ENCODE measurements around the gene ERBB4.
"Not testable (repeated sequence)": the region's sequence is repeated elsewhere in the genome, so short reads cannot be mapped to it uniquely, and the experiment has no call there.

The ERBB4 gene

DNA sequence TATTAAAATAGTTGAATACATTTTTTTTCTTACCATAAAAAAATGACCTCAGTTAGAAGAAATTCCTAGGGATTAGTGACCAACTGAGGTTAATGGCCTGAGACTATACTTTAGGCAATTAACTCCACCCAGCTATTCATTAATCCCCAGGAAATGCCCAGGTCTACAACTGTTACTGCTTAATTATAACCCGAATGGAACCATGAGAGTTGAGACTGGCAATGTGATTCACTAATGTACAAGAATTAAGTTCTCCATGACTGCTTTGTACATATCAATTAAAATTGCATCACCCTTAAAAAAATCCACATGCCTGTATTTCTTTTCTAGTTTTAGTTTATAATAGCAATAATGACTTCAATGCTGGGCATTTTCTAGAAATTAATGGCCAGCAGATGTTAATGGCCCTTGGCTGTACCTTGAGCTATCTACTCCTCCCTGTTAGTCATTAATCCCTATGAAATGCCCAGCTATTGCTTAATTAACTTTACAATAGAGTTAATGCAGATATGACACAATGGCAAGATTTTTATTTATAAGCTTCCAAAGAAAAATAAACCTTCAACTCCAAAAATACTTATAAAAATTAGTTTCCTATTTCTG, 44.1 kb downstream of the ERBB4 start:
- TF ChIP-seq, protein P1, sequence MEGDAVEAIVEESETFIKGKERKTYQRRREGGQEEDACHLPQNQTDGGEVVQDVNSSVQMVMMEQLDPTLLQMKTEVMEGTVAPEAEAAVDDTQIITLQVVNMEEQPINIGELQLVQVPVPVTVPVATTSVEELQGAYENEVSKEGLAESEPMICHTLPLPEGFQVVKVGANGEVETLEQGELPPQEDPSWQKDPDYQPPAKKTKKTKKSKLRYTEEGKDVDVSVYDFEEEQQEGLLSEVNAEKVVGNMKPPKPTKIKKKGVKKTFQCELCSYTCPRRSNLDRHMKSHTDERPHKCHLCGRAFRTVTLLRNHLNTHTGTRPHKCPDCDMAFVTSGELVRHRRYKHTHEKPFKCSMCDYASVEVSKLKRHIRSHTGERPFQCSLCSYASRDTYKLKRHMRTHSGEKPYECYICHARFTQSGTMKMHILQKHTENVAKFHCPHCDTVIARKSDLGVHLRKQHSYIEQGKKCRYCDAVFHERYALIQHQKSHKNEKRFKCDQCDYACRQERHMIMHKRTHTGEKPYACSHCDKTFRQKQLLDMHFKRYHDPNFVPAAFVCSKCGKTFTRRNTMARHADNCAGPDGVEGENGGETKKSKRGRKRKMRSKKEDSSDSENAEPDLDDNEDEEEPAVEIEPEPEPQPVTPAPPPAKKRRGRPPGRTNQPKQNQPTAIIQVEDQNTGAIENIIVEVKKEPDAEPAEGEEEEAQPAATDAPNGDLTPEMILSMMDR (conservative IDR thresholded peaks at IDR 0.05): no peak
- H3K27ac ChIP-seq: no peak overlapping the region

DNA sequence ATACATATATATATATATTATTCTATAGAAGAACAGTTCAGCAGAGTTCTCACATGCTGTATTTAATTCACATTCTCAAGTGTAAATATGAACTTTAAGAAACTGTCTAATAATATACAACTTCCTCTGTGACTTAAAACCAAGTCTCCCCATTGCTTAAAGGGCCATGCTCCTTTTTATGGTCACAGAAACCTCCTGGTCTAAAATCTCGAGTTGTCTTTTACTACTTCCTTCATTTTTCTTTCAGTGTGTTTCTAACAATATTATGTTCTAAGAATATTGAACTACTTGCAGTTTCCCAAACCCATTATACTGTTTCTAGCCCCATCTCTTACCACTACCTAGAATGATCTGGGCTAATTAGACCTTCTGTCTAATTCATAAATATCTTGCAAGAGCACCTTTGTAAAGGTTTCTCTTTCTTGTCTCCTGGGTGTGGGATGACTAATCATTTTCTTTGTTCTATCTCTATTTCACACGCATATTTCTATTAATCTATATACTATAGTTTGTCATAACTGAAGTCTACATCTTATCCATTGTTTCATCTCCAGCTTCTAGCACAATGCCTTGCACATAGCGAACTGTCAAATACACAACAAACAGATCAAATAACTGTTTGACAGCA, 48.8 kb downstream of the ERBB4 start:
- TF ChIP-seq, protein P1 (conservative IDR thresholded peaks at IDR 0.05): no peak
- H3K27ac ChIP-seq: no peak overlapping the region

DNA sequence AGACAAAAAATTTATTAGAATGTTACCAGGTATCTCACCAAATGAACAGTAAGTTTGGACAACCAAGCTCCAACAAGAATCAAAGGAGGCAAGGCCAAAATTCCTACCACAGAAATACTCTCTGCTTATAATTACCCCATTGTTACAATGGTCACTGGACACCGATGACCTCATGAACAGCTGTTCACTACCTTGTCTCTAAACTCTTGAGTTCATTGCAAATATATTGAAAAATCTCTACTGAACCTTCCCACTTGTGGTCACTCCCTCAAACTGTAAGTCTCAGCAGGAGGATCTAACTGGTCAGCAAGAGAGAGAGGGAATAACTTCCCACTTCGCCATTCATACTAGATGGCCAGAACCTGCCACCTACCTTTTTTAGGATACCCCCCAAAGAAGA, 50.0 kb downstream of the ERBB4 start:
- no peak overlapping the region for H3K27ac ChIP-seq
- TF ChIP-seq, protein P1 (conservative IDR thresholded peaks at IDR 0.05): no peak

DNA sequence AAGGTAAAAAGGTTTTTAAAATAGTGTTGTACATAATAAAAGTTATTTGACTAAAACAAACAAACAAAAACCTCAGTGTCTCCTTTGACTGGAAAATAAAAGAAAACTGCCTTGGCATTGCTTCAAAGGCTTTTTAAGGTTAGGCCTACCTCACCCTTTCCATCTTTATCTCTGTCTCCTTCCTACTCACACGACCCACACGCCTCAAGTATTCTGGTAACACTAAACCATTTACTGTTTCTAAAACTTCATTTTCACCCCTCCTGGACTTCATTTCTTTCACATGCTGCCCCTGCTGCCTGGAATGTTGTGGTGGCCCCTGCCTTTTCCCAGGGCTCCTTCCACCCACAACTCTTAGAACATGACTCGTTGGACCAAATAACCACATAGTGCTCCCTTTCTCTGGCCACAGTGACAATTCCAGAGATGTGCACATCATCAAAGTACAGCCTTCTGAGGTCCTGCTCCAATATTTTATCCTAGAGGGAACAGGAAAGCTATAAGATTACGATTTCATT, 54.0 kb downstream of the ERBB4 start:
- TF ChIP-seq, protein P1 (conservative IDR thresholded peaks at IDR 0.05): no peak
- H3K27ac ChIP-seq: no peak overlapping the region

DNA sequence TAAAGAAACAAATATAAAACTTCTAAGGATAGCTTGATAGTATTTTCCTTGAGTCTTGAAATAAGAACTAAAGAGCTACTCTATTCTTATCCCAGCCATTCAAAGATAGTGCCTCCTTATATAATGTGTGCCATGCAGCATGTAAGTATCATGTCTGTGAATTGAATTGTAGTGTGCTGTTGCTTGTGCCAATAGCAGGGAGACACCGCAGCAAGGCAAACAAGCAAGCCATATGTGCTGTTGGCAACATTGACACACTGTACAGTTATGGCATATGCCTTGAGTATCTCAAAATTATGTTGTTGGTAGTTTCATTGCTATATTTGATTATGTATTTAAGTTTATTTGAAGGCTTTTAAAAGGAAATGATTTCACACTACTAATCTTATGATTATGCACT, 58.2 kb downstream of the ERBB4 start:
- no peak overlapping the region for H3K27ac ChIP-seq
- TF ChIP-seq, protein P1 (conservative IDR thresholded peaks at IDR 0.05): no peak

DNA sequence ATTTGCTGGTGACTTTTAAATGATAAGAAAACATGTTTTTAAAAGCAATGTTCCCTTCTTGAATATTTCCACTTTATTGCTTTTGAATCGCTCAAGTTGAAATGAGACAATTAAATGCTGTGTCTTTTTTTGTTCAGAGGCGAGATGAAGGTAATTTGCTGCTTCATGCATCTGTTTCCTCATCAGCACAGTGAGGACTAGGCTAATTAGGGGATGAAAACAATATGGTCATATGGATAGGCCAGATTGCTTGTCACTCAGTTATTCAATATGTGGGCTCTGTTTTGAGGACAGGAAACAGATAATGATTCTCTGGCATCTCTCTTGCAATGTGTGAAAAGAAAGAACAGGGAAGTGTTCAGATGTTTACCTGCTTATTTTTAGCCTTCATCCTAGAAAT, 61.0 kb downstream of the ERBB4 start:
- no peak overlapping the region for H3K27ac ChIP-seq
- TF ChIP-seq, protein P1 (conservative IDR thresholded peaks at IDR 0.05): no peak

DNA sequence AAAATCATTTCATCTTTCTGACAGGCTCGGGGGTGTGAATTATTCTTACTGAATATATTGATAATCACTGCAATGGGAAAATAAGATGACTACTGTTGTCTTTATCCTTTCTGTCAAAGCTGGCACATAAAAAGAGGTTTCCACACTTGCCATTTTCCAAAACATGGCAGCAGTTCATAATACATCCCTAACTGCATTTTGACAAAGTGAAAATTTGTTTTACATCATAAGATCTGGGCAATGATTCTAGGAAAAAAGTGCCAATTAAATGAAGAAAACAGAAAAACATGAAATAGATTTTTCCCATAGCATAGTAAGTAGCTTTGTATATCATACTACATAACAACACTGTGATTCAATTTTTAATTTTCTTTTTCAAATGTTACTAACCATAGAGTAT, 65.4 kb downstream of the ERBB4 start:
- TF ChIP-seq, protein P1 (conservative IDR thresholded peaks at IDR 0.05): no peak
- no peak overlapping the region for H3K27ac ChIP-seq

DNA sequence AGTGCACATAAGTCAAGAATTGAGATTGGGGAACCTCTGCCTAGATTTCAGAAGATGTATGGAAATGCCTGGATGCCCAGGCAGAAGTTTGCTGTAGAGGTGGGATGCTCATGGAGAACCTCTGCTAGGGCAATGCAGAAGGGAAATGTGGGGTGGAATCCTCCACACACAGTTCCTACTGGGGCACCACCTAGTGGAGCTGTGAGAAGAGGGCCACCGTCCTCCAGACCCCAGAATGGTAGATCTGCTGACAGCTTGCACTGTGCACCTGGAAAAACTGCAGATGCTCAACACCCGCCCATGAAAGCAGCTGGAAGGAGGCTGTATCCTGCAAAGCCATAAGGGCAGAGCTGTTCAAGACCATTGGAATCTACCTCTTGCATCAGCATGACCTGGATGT, 71.1 kb downstream of the ERBB4 start:
- H3K27ac ChIP-seq: not testable (repeated sequence)

Data from VCaP (cell line).